ENCODE data around the gene PPM1F.
"Not testable (repeated sequence)": the region's sequence is repeated elsewhere in the genome, so short reads cannot be mapped to it uniquely, and the experiment has no call there.

The PPM1F gene

DNA sequence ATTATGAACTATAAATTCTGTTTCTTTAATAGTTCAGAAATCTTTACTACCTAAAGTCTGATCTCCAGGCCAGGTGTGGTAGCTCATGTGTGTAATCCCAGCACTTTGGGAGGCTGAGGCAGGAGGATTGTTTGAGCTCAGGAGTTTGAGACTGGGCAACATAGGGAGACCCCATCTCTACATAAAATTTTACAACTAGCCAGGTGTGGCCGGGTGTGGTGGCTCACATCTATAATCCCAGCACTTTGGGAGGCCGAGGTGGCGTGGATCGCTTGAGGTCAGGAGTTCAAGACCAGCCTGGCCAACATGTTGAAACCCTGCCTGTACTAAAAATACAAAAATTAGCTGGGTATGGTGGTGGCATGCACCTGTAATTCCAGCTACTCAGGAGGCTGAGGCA lies 79.9 kb downstream of the PPM1F start:
- CTCF ChIA-PET, H3K4me3 Mint-ChIP-seq, DNase-seq, H3K36me3 Mint-ChIP-seq, H3K27me3 Mint-ChIP-seq, H3K9me3 Mint-ChIP-seq, H3K27ac Mint-ChIP-seq: not testable (repeated sequence)
- peaks cover 15% of the 10 kb centered on the region for H3K4me1 Mint-ChIP-seq

Data from activated naive CD4-positive, alpha-beta T cell treated with anti-CD3 and anti-CD28 coated beads, Interleukin-2, amount 10 ng/mL, durations not matched to agents 7 days and 5 days (primary cell).